Epithelial cell of proximal tubule (primary cell): ENCODE measurements around the gene CDH23. TPM values are rescaled to one million over a fixed set of nuclear protein-coding genes. Genes with fewer than 3 reads are reported as not detected.

Experiments
- DNase-seq: peaks from one replicate; pipeline ENCODE4 v3.0.0-alpha.2; 2011; ENCODE audit warnings: low read depth
- H3K4me3 ChIP-seq: 2 replicates; pipeline ENCODE4 v1.5.1; 2011; ENCODE audit warnings: low read depth, mild to moderate bottlenecking, low read length
- total RNA-seq: library from RNA; depleted of rRNA; stranded (reverse); fragments of >200 nt; gene quantifications from 2 replicates; pipeline ENCODE4 v1.2.3, GENCODE V29; 2015
- TF ChIP-seq, protein P1 (sequence below): conservative IDR thresholded peaks from 2 replicates; pipeline ENCODE4 v1.5.1; 2012; ENCODE audit warnings: low read depth, mild to moderate bottlenecking, low read length

The CDH23 gene
- total RNA-seq, 1 donor from 2014 or later = under 0.01 TPM

DNA sequence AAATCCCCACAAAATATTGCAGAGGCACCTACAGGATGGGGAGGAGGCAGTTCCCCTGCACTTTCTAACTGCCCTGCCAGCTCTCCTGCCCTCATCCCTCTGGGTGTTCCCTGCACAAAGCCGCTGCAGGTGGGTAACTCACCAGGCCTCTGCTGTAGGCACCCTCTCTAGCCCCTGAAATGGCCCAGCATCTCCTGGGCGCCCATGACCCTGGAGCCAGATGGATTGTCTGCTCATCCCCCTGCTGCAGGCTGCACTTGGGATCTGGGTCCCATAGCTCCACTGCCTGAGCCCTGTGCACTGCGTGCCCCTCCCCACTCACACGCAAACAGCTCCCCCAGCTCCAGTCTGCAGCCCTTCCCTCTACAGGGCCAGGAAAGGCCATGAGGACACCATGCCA, 192.0 kb downstream of the CDH23 start:
- DNase-seq = no peak
- H3K4me3 ChIP-seq = no peak overlapping the region
- TF ChIP-seq, protein P1, sequence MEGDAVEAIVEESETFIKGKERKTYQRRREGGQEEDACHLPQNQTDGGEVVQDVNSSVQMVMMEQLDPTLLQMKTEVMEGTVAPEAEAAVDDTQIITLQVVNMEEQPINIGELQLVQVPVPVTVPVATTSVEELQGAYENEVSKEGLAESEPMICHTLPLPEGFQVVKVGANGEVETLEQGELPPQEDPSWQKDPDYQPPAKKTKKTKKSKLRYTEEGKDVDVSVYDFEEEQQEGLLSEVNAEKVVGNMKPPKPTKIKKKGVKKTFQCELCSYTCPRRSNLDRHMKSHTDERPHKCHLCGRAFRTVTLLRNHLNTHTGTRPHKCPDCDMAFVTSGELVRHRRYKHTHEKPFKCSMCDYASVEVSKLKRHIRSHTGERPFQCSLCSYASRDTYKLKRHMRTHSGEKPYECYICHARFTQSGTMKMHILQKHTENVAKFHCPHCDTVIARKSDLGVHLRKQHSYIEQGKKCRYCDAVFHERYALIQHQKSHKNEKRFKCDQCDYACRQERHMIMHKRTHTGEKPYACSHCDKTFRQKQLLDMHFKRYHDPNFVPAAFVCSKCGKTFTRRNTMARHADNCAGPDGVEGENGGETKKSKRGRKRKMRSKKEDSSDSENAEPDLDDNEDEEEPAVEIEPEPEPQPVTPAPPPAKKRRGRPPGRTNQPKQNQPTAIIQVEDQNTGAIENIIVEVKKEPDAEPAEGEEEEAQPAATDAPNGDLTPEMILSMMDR = no peak

- TF ChIP-seq, protein P1 = no peak
- DNase-seq = no peak
- H3K4me3 ChIP-seq = no peak overlapping the region
Measured at GRCh38 chr10:71589617-71590551, 193.2 kb downstream of the CDH23 start.

- no peak for DNase-seq
- TF ChIP-seq, protein P1 = no peak
- H3K4me3 ChIP-seq = no peak overlapping the region
Measured at GRCh38 chr10:71590781-71591350, 194.1 kb downstream of the CDH23 start.

GRCh38 chr10:71594934-71595571, 198.3 kb downstream of the CDH23 start:
- DNase-seq = no peak
- TF ChIP-seq, protein P1 = no peak
- H3K4me3 ChIP-seq = no peak overlapping the region

DNA sequence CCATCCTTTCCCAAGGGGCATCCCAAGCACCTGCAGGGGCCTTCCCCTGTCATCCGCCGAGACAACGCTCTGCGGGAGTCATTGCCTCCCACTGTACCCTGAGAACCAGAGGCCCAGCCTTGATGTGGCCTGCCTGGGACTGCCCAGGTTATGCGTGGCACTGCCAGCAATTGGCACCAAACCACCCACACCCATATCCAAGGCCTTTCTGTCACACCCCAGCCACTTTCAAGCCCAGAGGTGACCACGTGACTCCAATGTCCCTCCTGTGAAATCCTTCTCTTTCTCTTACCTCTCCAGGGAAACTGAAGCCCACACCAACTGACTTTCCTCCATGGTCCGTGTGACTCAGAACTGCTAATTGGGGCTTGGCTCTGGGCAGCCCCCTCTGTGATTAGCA, 198.9 kb downstream of the CDH23 start:
- TF ChIP-seq, protein P1 = no peak
- H3K4me3 ChIP-seq = no peak overlapping the region

GRCh38 chr10:71596127-71596526, 199.4 kb downstream of the CDH23 start:
- TF ChIP-seq, protein P1 = no peak
- H3K4me3 ChIP-seq = no peak overlapping the region
- no peak for DNase-seq

More for the DNA sequence above, 198.9 kb downstream of the CDH23 start:
- no peak for DNase-seq
